K562 (cell line): ENCODE data around the gene ZNF669. TPM values are rescaled to one million over a fixed set of nuclear protein-coding genes. Genes with fewer than 3 reads are reported as not detected.

ENCODE experiments used
- ARID3A ChIP-seq: IDR thresholded peaks from 2 replicates; pipeline ENCODE4 v1.6.1; 2012; ENCODE audit warnings: low read depth, low read length, improper control_type of control experiment, borderline replicate concordance
- CBX8 ChIP-seq: fragments of 200-600 bp; sonication (generic); IDR thresholded peaks from 2 replicates; pipeline ENCODE4 v1.6.1; 2012; ENCODE audit warnings: borderline replicate concordance, mixed run types, low read depth, mild to moderate bottlenecking, moderate library complexity, mixed read lengths, low read length, control low read depth, inconsistent platforms; ENCODE audit not compliant: poor library complexity, severe bottlenecking; ENCODE audit errors: extremely low read depth
- CHD1 ChIP-seq: fragments of 200-600 bp; sonication (generic); IDR thresholded peaks from one replicate; pipeline ENCODE4 v1.6.1; 2012; ENCODE audit warnings: mild to moderate bottlenecking, moderate library complexity, low read length, inconsistent platforms
- E2F4 ChIP-seq: sonication (generic); formaldehyde crosslinking; IDR thresholded peaks from 2 replicates; pipeline ENCODE4 v1.8.0; 2022; ENCODE audit warnings: mild to moderate bottlenecking, low read depth, missing genetic modification reagents
- E2F8 ChIP-seq: fragments of 450-650 bp; IDR thresholded peaks from 2 replicates; pipeline ENCODE4 v1.7.1; 2018; ENCODE audit warnings: mild to moderate bottlenecking, low read depth; ENCODE audit not compliant: partially characterized antibody
- FOXA3 ChIP-seq, 2 experiments: fragments of 450-650 bp in 1 of 2; sonication (generic) in 1 of 2; formaldehyde crosslinking; IDR thresholded peaks in 1 of 2; conservative IDR thresholded peaks in 1 of 2; 2 replicates each; pipeline versions ENCODE4 v1.4.0 to v1.8.0; 2020 to 2022; ENCODE audit warnings: mild to moderate bottlenecking in 2 of 2, missing genetic modification reagents in 1 of 2
- GABPB1 ChIP-seq: sonication (generic); formaldehyde crosslinking; IDR thresholded peaks from 2 replicates; pipeline ENCODE4 v1.8.0; 2022; ENCODE audit warnings: mild to moderate bottlenecking, missing genetic modification reagents
- HDAC3 ChIP-seq: fragments of 450-650 bp; IDR thresholded peaks from 2 replicates; pipeline ENCODE4 v1.6.1; 2018; ENCODE audit warnings: borderline replicate concordance, mild to moderate bottlenecking, moderate library complexity; ENCODE audit not compliant: partially characterized antibody
- HNRNPUL1 ChIP-seq: fragments of 200-400 bp; formaldehyde crosslinking; IDR thresholded peaks from 2 replicates; pipeline ENCODE4 v1.6.1; 2017; ENCODE audit warnings: low read length
- IRF9 ChIP-seq: fragments of 450-650 bp; IDR thresholded peaks from 2 replicates; pipeline ENCODE4 v1.6.1; 2016; ENCODE audit warnings: missing biosample characterization, missing genetic modification characterization
- PCBP2 ChIP-seq: fragments of 200-400 bp; formaldehyde crosslinking; IDR thresholded peaks from 2 replicates; pipeline ENCODE4 v1.6.1; 2018; ENCODE audit warnings: low read length, low read depth, mild to moderate bottlenecking, moderate library complexity; ENCODE audit not compliant: poor library complexity, severe bottlenecking
- PHTF2 ChIP-seq: fragments of 250-450 bp; sonication (Bioruptor Pico); IDR thresholded peaks from 2 replicates; pipeline ENCODE4 v1.5.0; 2021; ENCODE audit warnings: mild to moderate bottlenecking
- RHOXF2B ChIP-seq: fragments of 250-450 bp; sonication (Bioruptor Pico); conservative IDR thresholded peaks from 2 replicates; pipeline ENCODE4 v1.5.1; 2021
- SMAD2 ChIP-seq: fragments of 150-350 bp; IDR thresholded peaks from 2 replicates; pipeline ENCODE4 v1.6.1; 2014; ENCODE audit warnings: low read depth, mild to moderate bottlenecking, low read length
- SMARCB1 ChIP-seq: IDR thresholded peaks from 2 replicates; pipeline ENCODE4 v1.6.1; 2011; ENCODE audit warnings: improper control_type of control experiment, low read depth; ENCODE audit not compliant: insufficient read length
- SRSF3 ChIP-seq: fragments of 200-400 bp; formaldehyde crosslinking; IDR thresholded peaks from 2 replicates; pipeline ENCODE4 v1.6.1; 2016; ENCODE audit warnings: mild to moderate bottlenecking, low read length, moderate library complexity; ENCODE audit not compliant: insufficient read depth
- STAT6 ChIP-seq: sonication (generic); formaldehyde crosslinking; IDR thresholded peaks from 2 replicates; pipeline ENCODE4 v1.8.1; 2023; ENCODE audit warnings: mild to moderate bottlenecking, missing genetic modification reagents
- polyA plus RNA-seq, 8 experiments: library from polyadenylated mRNA; depleted of rRNA in 4 of 8; stranded (reverse) in 5 of 8; unstranded in 3 of 8; fragments of >200 nt; fragmentation: Nextera tagmentation in 2 of 8; fragmentation: Illumina TruSeq in 1 of 8; extraction: Ambion mirVana in 2 of 8; extraction: Trizol in 1 of 8; gene quantifications; 2 replicates each; pipeline versions ENCODE4 v1.2.1 to v1.2.3, GENCODE V29; 2011 to 2014; ENCODE audit warnings: inconsistent platforms in 1 of 8, missing spikeins in 1 of 8
- total RNA-seq, 7 experiments: library from RNA; depleted of rRNA in 6 of 7; stranded (reverse); fragments of >200 nt in 6 of 7; fragmentation: Illumina TruSeq in 2 of 7; extraction: Trizol in 2 of 7; gene quantifications; 2 replicates each; pipeline versions ENCODE4 v1.2.1 to v1.2.3, GENCODE V29; 2011 to 2021; ENCODE audit warnings: low replicate concordance in 1 of 7

The ZNF669 gene
- total and polyA plus RNA-seq, 9 of the 15 experiments (the other 6 are each of a cell fraction or from before 2014, with no cell fraction given), result 5.3 to 18.3 (median 10.2) TPM

GRCh38 chr1:247103859-247104591 lies at the start of gene ZNF669 (continued):
- TF ChIP-seq CBX8, result no peak
- no peak for TF ChIP-seq ARID3A
- no peak for TF ChIP-seq PHTF2 (CRISPR knock-in tag)
- TF ChIP-seq STAT6 (CRISPR knock-in tag), result no peak
- TF ChIP-seq CHD1, result peak; percentile 87
- TF ChIP-seq PCBP2, result no peak
- no peak for TF ChIP-seq SMAD2
- TF ChIP-seq E2F4 (CRISPR knock-in tag), result no peak
- 0 out of 4 replicates have a peak, but pooled peaks of 1 of the 2 experiments have one; percentile 14 for TF ChIP-seq FOXA3 (CRISPR knock-in tag; conservative IDR thresholded peaks at IDR 0.05 in 1 of 2, IDR thresholded peaks at IDR 0.05 in 1 of 2)
- TF ChIP-seq HNRNPUL1, result no peak
- TF ChIP-seq E2F8, result peak; percentile 78
- no peak for TF ChIP-seq IRF9 (tag)
- no peak for TF ChIP-seq SRSF3
- TF ChIP-seq SMARCB1, result no peak
- peak; percentile 96 for TF ChIP-seq GABPB1
- no peak for TF ChIP-seq HDAC3
- no peak for TF ChIP-seq RHOXF2B
